Endothelial cell of umbilical vein (primary cell): ENCODE results near the gene METTL27. TPM values are rescaled to one million over a fixed set of nuclear protein-coding genes. Genes with fewer than 3 reads are reported as not detected.

ENCODE experiments used
- BruUV-seq: library from RNA; stranded (reverse); fragments of 400-500 nt; replicated peaks from 2 replicates; lab custom pipeline; 2021; lab: Mats Ljungman, UMichigan
- CTCF ChIA-PET: fragments of 300-600, 350-600 bp; sonication (Branson Sonifier 250); formaldehyde crosslinking; loops from one replicate; lab custom pipeline; 2021; ENCODE audit warnings: antibody characterized with exemption, inconsistent platforms; lab: Charles Lee
- POLR2A ChIA-PET: fragments of 300-600, 350-600 bp; sonication (Branson Sonifier 250); formaldehyde crosslinking; loops from one replicate; lab custom pipeline; 2021; ENCODE audit warnings: antibody characterized with exemption, inconsistent platforms; lab: Charles Lee
- DNase-seq: peaks from one replicate; pipeline ENCODE4 v3.0.0-alpha.2; 2011; ENCODE audit warnings: low read depth, low spot score
- FAIRE-seq: peaks from 2 replicates; lab custom pipeline; 2011; peaks lifted over from hg19 to GRCh38; lab: Jason Lieb, UNC
- H2AFZ ChIP-seq: 2 replicates; pipeline ENCODE4 v1.6.0; 2012; ENCODE audit warnings: low read depth, low read length, control low read depth, inconsistent platforms
- H3K27ac ChIP-seq: 2 replicates; pipeline ENCODE4 v1.5.1; 2011; ENCODE audit warnings: low read depth, mild to moderate bottlenecking, control low read depth, low read length, moderate library complexity; ENCODE audit not compliant: insufficient read depth
- H3K27me3 ChIP-seq, 2 experiments: 2 replicates each; pipeline versions ENCODE4 v1.6.0 to v1.6.1; 2011; ENCODE audit warnings: low read length in 2 of 2, mixed read lengths in 1 of 2; ENCODE audit not compliant: control insufficient read depth in 2 of 2, insufficient read depth in 2 of 2
- H3K36me3 ChIP-seq, 2 experiments: 2 replicates in 1 of 2; 3 replicates in 1 of 2; pipeline ENCODE4 v1.5.1; 2011; ENCODE audit warnings: low read length in 2 of 2, mild to moderate bottlenecking in 1 of 2, moderate library complexity in 1 of 2; ENCODE audit not compliant: control insufficient read depth in 2 of 2, insufficient read depth in 2 of 2; ENCODE audit errors: extremely low read depth in 1 of 2
- H3K4me1 ChIP-seq: 3 replicates; pipeline ENCODE4 v1.5.1; 2011; ENCODE audit warnings: mild to moderate bottlenecking, low read length; ENCODE audit not compliant: control insufficient read depth, insufficient read depth; ENCODE audit errors: extremely low read depth
- H3K4me2 ChIP-seq: 2 replicates; pipeline ENCODE4 v1.6.1; 2011; ENCODE audit warnings: low read length, control low read depth, mixed read lengths; ENCODE audit not compliant: insufficient read depth
- H3K4me3 ChIP-seq, 3 experiments: fragments of 200-600 bp in 1 of 3; sonication (generic), shearing (Covaris generic) in 1 of 3; replicated peaks in 1 of 3; 2 replicates each; pipeline ENCODE4 v1.5.1; 2011 to 2016; ENCODE audit warnings: control low read depth in 3 of 3, low read length in 3 of 3, mild to moderate bottlenecking in 2 of 3, inconsistent platforms in 1 of 3, low read depth in 1 of 3, moderate library complexity in 1 of 3; ENCODE audit not compliant: insufficient read depth in 1 of 3
- H3K79me2 ChIP-seq: 2 replicates; pipeline ENCODE4 v1.6.0; 2012; ENCODE audit warnings: low read length, inconsistent platforms; ENCODE audit not compliant: control insufficient read depth, insufficient read depth
- H3K9ac ChIP-seq: replicated peaks from 2 replicates; pipeline ENCODE3; 2011; ENCODE audit warnings: low read length, control low read depth; ENCODE audit not compliant: insufficient read depth; ENCODE audit errors: extremely low read depth
- H3K9me1 ChIP-seq: replicated peaks from 3 replicates; pipeline ENCODE4 v1.6.0; 2011; ENCODE audit warnings: mild to moderate bottlenecking, low read length; ENCODE audit not compliant: control insufficient read depth, insufficient read depth; ENCODE audit errors: extremely low read depth
- H3K9me3 ChIP-seq: replicated peaks from 2 replicates; pipeline ENCODE4 v1.5.1; 2012; ENCODE audit warnings: low read length, inconsistent platforms; ENCODE audit not compliant: control insufficient read depth, insufficient read depth
- H4K20me1 ChIP-seq: replicated peaks from 2 replicates; pipeline ENCODE3; 2011; ENCODE audit warnings: mild to moderate bottlenecking, low read length; ENCODE audit not compliant: control insufficient read depth, insufficient read depth; ENCODE audit errors: extremely low read depth
- CTCF ChIP-seq, 2 donors: IDR thresholded peaks; 1 replicate in 1 of 2; 2 replicates in 1 of 2; pipeline ENCODE4 v1.5.1; 2011; ENCODE audit warnings: low read length in 2 of 2, mild to moderate bottlenecking in 2 of 2, moderate library complexity in 2 of 2, control low read depth in 1 of 2, inconsistent platforms in 1 of 2, low read depth in 1 of 2; ENCODE audit not compliant: insufficient read depth in 1 of 2; ENCODE audit errors: extremely low read depth in 1 of 2
- EZH2 ChIP-seq: IDR thresholded peaks from 2 replicates; pipeline ENCODE4 v1.6.1; 2012; ENCODE audit warnings: borderline replicate concordance, low read depth, mild to moderate bottlenecking, moderate library complexity, low read length, inconsistent platforms; ENCODE audit not compliant: severe bottlenecking
- FOS ChIP-seq: IDR thresholded peaks from 2 replicates; pipeline ENCODE4 v1.6.1; 2011; ENCODE audit warnings: mild to moderate bottlenecking, low read length, moderate library complexity, borderline replicate concordance; ENCODE audit not compliant: insufficient read depth
- GATA2 ChIP-seq: IDR thresholded peaks from 2 replicates; pipeline ENCODE4 v1.7.0; 2011; ENCODE audit warnings: low read depth, mild to moderate bottlenecking, moderate library complexity, mixed read lengths, low read length; ENCODE audit not compliant: insufficient read length, insufficient read depth
- JUN ChIP-seq: IDR thresholded peaks from 2 replicates; pipeline ENCODE4 v1.6.1; 2011; ENCODE audit warnings: borderline replicate concordance, low read depth; ENCODE audit not compliant: insufficient read length, insufficient read depth
- MAX ChIP-seq: IDR thresholded peaks from 2 replicates; pipeline ENCODE4 v1.6.1; 2011; ENCODE audit not compliant: insufficient read depth, insufficient read length
- MYC ChIP-seq: IDR thresholded peaks from one replicate; pipeline ENCODE4 v1.6.1; 2011; ENCODE audit warnings: mild to moderate bottlenecking, low read depth, low read length
- POLR2A ChIP-seq: IDR thresholded peaks from 2 replicates; pipeline ENCODE4 v1.6.1; 2012; ENCODE audit warnings: low read depth, mild to moderate bottlenecking, control low read depth, low read length
- POLR2AphosphoS5 ChIP-seq: IDR thresholded peaks from 2 replicates; pipeline ENCODE4 v1.6.1; 2012; ENCODE audit warnings: low read depth, mild to moderate bottlenecking, control low read depth, low read length, moderate library complexity; ENCODE audit not compliant: insufficient read depth
- dilution Hi-C: fragments of 300-500 bp; cut with MboI; formaldehyde crosslinking; loops from one replicate; pipeline ENCODE4 v1.15.0; 2019; ENCODE audit warnings: low sequenced_read_pairs; ENCODE audit not compliant: extremely low pct_ligation_motif_present
- intact Hi-C: fragments of 100-400 bp; cut with micrococcal nuclease; formaldehyde crosslinking; loops from one replicate; pipeline ENCODE4 v1.10.0; 2022
- polyA plus RNA-seq, 4 experiments: library from polyadenylated mRNA; depleted of rRNA in 3 of 4; stranded (reverse) in 3 of 4; unstranded in 1 of 4; fragments of >200 nt; gene quantifications; 2 replicates each; pipeline versions ENCODE4 v1.2.1 to v1.2.3, GENCODE V29; 2011 to 2012; ENCODE audit warnings: missing spikeins in 1 of 4
- total RNA-seq: library from RNA; stranded (reverse); gene quantifications from 2 replicates; pipeline ENCODE4 v1.2.3, GENCODE V29; 2021

METTL27 gene
- total and polyA plus RNA-seq, 2 donors (not counting 3 experiments of a cell fraction or from before 2014, with no cell fraction given), result 6.9 to 10.8 TPM

GRCh38 chr7:73872056-73872908 lies 30.0 kb upstream of the METTL27 start:
- Histone ChIP-seq H3K4me3 (no peak overlapping the region), H3K9me3 (no peaks in the 10 kb centered on the region), H3K9ac (no peak overlapping the region), H4K20me1 (no peaks in the 10 kb centered on the region), H3K27me3 (peaks cover 0 to 2% of the 10 kb centered on the region in 2 experiments), H3K27ac (no peak overlapping the region), H3K9me1 (no peaks in the 10 kb centered on the region), H3K4me1 (no peaks in the 10 kb centered on the region), H2AFZ (no peak overlapping the region), H3K36me3 (no peaks in the 10 kb centered on the region), H3K4me2 (no peak overlapping the region), H3K79me2 (no peaks in the 10 kb centered on the region)
- FAIRE-seq (no peak), DNase-seq (no peak)
- no TSS peak for BruUV-seq
- no peak for TF ChIP-seq POLR2A
- no peak for TF ChIP-seq FOS
- ChIA-PET POLR2A (interaction anchor here (0.6 kb wide), 1 partner anchor 143 kb away, joined by 4 read pairs; no protein-coding TSS in a partner anchor), CTCF (interaction anchor here (0.7 to 6.2 kb wide), 2 partner anchors 154 to 194 kb away, joined by 3 to 71 read pairs; partner anchors contain the start of gene ELN)
- intact Hi-C loops (no loop called here), dilution Hi-C loops (no loop called here)

- intact Hi-C loops, result no loop called here
- POLR2A ChIA-PET, result no interaction called here
These were observed 29.1 kb upstream of the METTL27 start for GRCh38 chr7:73871163-73872011.

More at GRCh38 chr7:73871163-73872011, 29.1 kb upstream of the METTL27 start:
- Histone ChIP-seq H3K4me3 (no peak overlapping the region), H3K36me3 (no peaks in the 10 kb centered on the region), H3K4me1 (no peaks in the 10 kb centered on the region), H3K9me1 (no peaks in the 10 kb centered on the region), H2AFZ (no peak overlapping the region), H4K20me1 (no peaks in the 10 kb centered on the region), H3K27me3 (peaks cover 0 to 2% of the 10 kb centered on the region in 2 experiments), H3K9me3 (no peaks in the 10 kb centered on the region), H3K79me2 (no peaks in the 10 kb centered on the region), H3K9ac (no peak overlapping the region), H3K27ac (no peak overlapping the region), H3K4me2 (no peak overlapping the region)
- DNase-seq (no peak), FAIRE-seq (no peak)
- CTCF ChIA-PET, result interaction anchor here (6.2 kb wide), 1 partner anchor 155 kb away, joined by 71 read pairs; the partner anchor contains the start of gene ELN
- TF ChIP-seq FOS (no peak), MAX (no peak), CTCF (IDR thresholded peaks at IDR 0.05; ENCODE audit: extremely low read depth in 1 of 2, insufficient read depth in 1 of 2, low read depth in 1 of 2, low read length in 2 of 2) (no peak), POLR2AphosphoS5 (no peak), MYC (no peak), EZH2 (no peak), JUN (no peak), GATA2 (no peak), POLR2A (no peak)
- dilution Hi-C loops, result no loop called here
- BruUV-seq, result no TSS peak
